Endothelial cell of umbilical vein (primary cell): ENCODE results near the gene KIF21B. TPM values are rescaled to one million over a fixed set of nuclear protein-coding genes. Genes with fewer than 3 reads are reported as not detected.

Experiments
- BruUV-seq: library from RNA; stranded (reverse); fragments of 400-500 nt; replicated peaks from 2 replicates; lab custom pipeline; 2021; lab: Mats Ljungman, UMichigan
- CTCF ChIA-PET: fragments of 300-600, 350-600 bp; sonication (Branson Sonifier 250); formaldehyde crosslinking; loops from one replicate; lab custom pipeline; 2021; ENCODE audit warnings: antibody characterized with exemption, inconsistent platforms; lab: Charles Lee
- POLR2A ChIA-PET: fragments of 300-600, 350-600 bp; sonication (Branson Sonifier 250); formaldehyde crosslinking; loops from one replicate; lab custom pipeline; 2021; ENCODE audit warnings: antibody characterized with exemption, inconsistent platforms; lab: Charles Lee
- DNase-seq: peaks from one replicate; pipeline ENCODE4 v3.0.0-alpha.2; 2011; ENCODE audit warnings: low read depth, low spot score
- FAIRE-seq: peaks from 2 replicates; lab custom pipeline; 2011; peaks lifted over from hg19 to GRCh38; lab: Jason Lieb, UNC
- H2AFZ ChIP-seq: 2 replicates; pipeline ENCODE4 v1.6.0; 2012; ENCODE audit warnings: low read depth, low read length, control low read depth, inconsistent platforms
- H3K27ac ChIP-seq: 2 replicates; pipeline ENCODE4 v1.5.1; 2011; ENCODE audit warnings: low read depth, mild to moderate bottlenecking, control low read depth, low read length, moderate library complexity; ENCODE audit not compliant: insufficient read depth
- H3K27me3 ChIP-seq, 2 experiments: 2 replicates each; pipeline versions ENCODE4 v1.6.0 to v1.6.1; 2011; ENCODE audit warnings: low read length in 2 of 2, mixed read lengths in 1 of 2; ENCODE audit not compliant: control insufficient read depth in 2 of 2, insufficient read depth in 2 of 2
- H3K36me3 ChIP-seq, 2 experiments: 2 replicates in 1 of 2; 3 replicates in 1 of 2; pipeline ENCODE4 v1.5.1; 2011; ENCODE audit warnings: low read length in 2 of 2, mild to moderate bottlenecking in 1 of 2, moderate library complexity in 1 of 2; ENCODE audit not compliant: control insufficient read depth in 2 of 2, insufficient read depth in 2 of 2; ENCODE audit errors: extremely low read depth in 1 of 2
- H3K4me1 ChIP-seq: 3 replicates; pipeline ENCODE4 v1.5.1; 2011; ENCODE audit warnings: mild to moderate bottlenecking, low read length; ENCODE audit not compliant: control insufficient read depth, insufficient read depth; ENCODE audit errors: extremely low read depth
- H3K4me2 ChIP-seq: 2 replicates; pipeline ENCODE4 v1.6.1; 2011; ENCODE audit warnings: low read length, control low read depth, mixed read lengths; ENCODE audit not compliant: insufficient read depth
- H3K4me3 ChIP-seq, 3 experiments: fragments of 200-600 bp in 1 of 3; sonication (generic), shearing (Covaris generic) in 1 of 3; replicated peaks in 1 of 3; 2 replicates each; pipeline ENCODE4 v1.5.1; 2011 to 2016; ENCODE audit warnings: control low read depth in 3 of 3, low read length in 3 of 3, mild to moderate bottlenecking in 2 of 3, inconsistent platforms in 1 of 3, low read depth in 1 of 3, moderate library complexity in 1 of 3; ENCODE audit not compliant: insufficient read depth in 1 of 3
- H3K79me2 ChIP-seq: 2 replicates; pipeline ENCODE4 v1.6.0; 2012; ENCODE audit warnings: low read length, inconsistent platforms; ENCODE audit not compliant: control insufficient read depth, insufficient read depth
- H3K9ac ChIP-seq: replicated peaks from 2 replicates; pipeline ENCODE3; 2011; ENCODE audit warnings: low read length, control low read depth; ENCODE audit not compliant: insufficient read depth; ENCODE audit errors: extremely low read depth
- H3K9me1 ChIP-seq: replicated peaks from 3 replicates; pipeline ENCODE4 v1.6.0; 2011; ENCODE audit warnings: mild to moderate bottlenecking, low read length; ENCODE audit not compliant: control insufficient read depth, insufficient read depth; ENCODE audit errors: extremely low read depth
- H3K9me3 ChIP-seq: replicated peaks from 2 replicates; pipeline ENCODE4 v1.5.1; 2012; ENCODE audit warnings: low read length, inconsistent platforms; ENCODE audit not compliant: control insufficient read depth, insufficient read depth
- H4K20me1 ChIP-seq: replicated peaks from 2 replicates; pipeline ENCODE3; 2011; ENCODE audit warnings: mild to moderate bottlenecking, low read length; ENCODE audit not compliant: control insufficient read depth, insufficient read depth; ENCODE audit errors: extremely low read depth
- CTCF ChIP-seq, 2 donors: IDR thresholded peaks; 1 replicate in 1 of 2; 2 replicates in 1 of 2; pipeline ENCODE4 v1.5.1; 2011; ENCODE audit warnings: low read length in 2 of 2, mild to moderate bottlenecking in 2 of 2, moderate library complexity in 2 of 2, control low read depth in 1 of 2, inconsistent platforms in 1 of 2, low read depth in 1 of 2; ENCODE audit not compliant: insufficient read depth in 1 of 2; ENCODE audit errors: extremely low read depth in 1 of 2
- EZH2 ChIP-seq: IDR thresholded peaks from 2 replicates; pipeline ENCODE4 v1.6.1; 2012; ENCODE audit warnings: borderline replicate concordance, low read depth, mild to moderate bottlenecking, moderate library complexity, low read length, inconsistent platforms; ENCODE audit not compliant: severe bottlenecking
- FOS ChIP-seq: IDR thresholded peaks from 2 replicates; pipeline ENCODE4 v1.6.1; 2011; ENCODE audit warnings: mild to moderate bottlenecking, low read length, moderate library complexity, borderline replicate concordance; ENCODE audit not compliant: insufficient read depth
- GATA2 ChIP-seq: IDR thresholded peaks from 2 replicates; pipeline ENCODE4 v1.7.0; 2011; ENCODE audit warnings: low read depth, mild to moderate bottlenecking, moderate library complexity, mixed read lengths, low read length; ENCODE audit not compliant: insufficient read length, insufficient read depth
- JUN ChIP-seq: IDR thresholded peaks from 2 replicates; pipeline ENCODE4 v1.6.1; 2011; ENCODE audit warnings: borderline replicate concordance, low read depth; ENCODE audit not compliant: insufficient read length, insufficient read depth
- MAX ChIP-seq: IDR thresholded peaks from 2 replicates; pipeline ENCODE4 v1.6.1; 2011; ENCODE audit not compliant: insufficient read depth, insufficient read length
- MYC ChIP-seq: IDR thresholded peaks from one replicate; pipeline ENCODE4 v1.6.1; 2011; ENCODE audit warnings: mild to moderate bottlenecking, low read depth, low read length
- POLR2A ChIP-seq: IDR thresholded peaks from 2 replicates; pipeline ENCODE4 v1.6.1; 2012; ENCODE audit warnings: low read depth, mild to moderate bottlenecking, control low read depth, low read length
- POLR2AphosphoS5 ChIP-seq: IDR thresholded peaks from 2 replicates; pipeline ENCODE4 v1.6.1; 2012; ENCODE audit warnings: low read depth, mild to moderate bottlenecking, control low read depth, low read length, moderate library complexity; ENCODE audit not compliant: insufficient read depth
- dilution Hi-C: fragments of 300-500 bp; cut with MboI; formaldehyde crosslinking; loops from one replicate; pipeline ENCODE4 v1.15.0; 2019; ENCODE audit warnings: low sequenced_read_pairs; ENCODE audit not compliant: extremely low pct_ligation_motif_present
- intact Hi-C: fragments of 100-400 bp; cut with micrococcal nuclease; formaldehyde crosslinking; loops from one replicate; pipeline ENCODE4 v1.10.0; 2022
- polyA plus RNA-seq, 4 experiments: library from polyadenylated mRNA; depleted of rRNA in 3 of 4; stranded (reverse) in 3 of 4; unstranded in 1 of 4; fragments of >200 nt; gene quantifications; 2 replicates each; pipeline versions ENCODE4 v1.2.1 to v1.2.3, GENCODE V29; 2011 to 2012; ENCODE audit warnings: missing spikeins in 1 of 4
- total RNA-seq: library from RNA; stranded (reverse); gene quantifications from 2 replicates; pipeline ENCODE4 v1.2.3, GENCODE V29; 2021

Gene KIF21B
- total and polyA plus RNA-seq, 2 donors (not counting 3 experiments of a cell fraction or from before 2014, with no cell fraction given) = 1.9 to 4.4 TPM

GRCh38 chr1:200963076-200963475 is 60.4 kb downstream of the KIF21B start:
- no peaks in the 10 kb centered on the region for H3K9me1 ChIP-seq
- H2AFZ ChIP-seq = no peak overlapping the region
- DNase-seq (no peak), FAIRE-seq (no peak)
- H3K4me1 ChIP-seq = no peaks in the 10 kb centered on the region
- H3K27me3 ChIP-seq = peaks cover 0 to 1% of the 10 kb centered on the region in 2 experiments
- no TSS peak for BruUV-seq
- no peaks in the 10 kb centered on the region for H4K20me1 ChIP-seq
- H3K9me3 ChIP-seq = no peaks in the 10 kb centered on the region
- ChIA-PET CTCF (interaction anchor here (0.6 to 2.0 kb wide), 4 partner anchors 9 to 1320 kb away, joined by 3 to 12 read pairs (median 4); no protein-coding TSS in a partner anchor), POLR2A (no interaction called here)
- TF ChIP-seq POLR2AphosphoS5 (no peak), FOS (no peak), MYC (no peak), MAX (no peak), EZH2 (no peak), CTCF (IDR thresholded peaks at IDR 0.05; ENCODE audit: extremely low read depth in 1 of 2, insufficient read depth in 1 of 2, low read depth in 1 of 2, low read length in 2 of 2) (no peak), JUN (no peak), GATA2 (no peak), POLR2A (no peak)
- no peak overlapping the region for H3K27ac ChIP-seq
- no peaks in the 10 kb centered on the region for H3K36me3 ChIP-seq
- no peak overlapping the region for H3K4me2 ChIP-seq
- intact Hi-C loops = no loop called here
- no peak overlapping the region for H3K9ac ChIP-seq
- dilution Hi-C loops = no loop called here
- no peaks in the 10 kb centered on the region for H3K79me2 ChIP-seq
- no peak overlapping the region for H3K4me3 ChIP-seq
